Measurements from ENCODE around the gene ZNF445. TPM values are rescaled to one million over a fixed set of nuclear protein-coding genes. Genes with fewer than 3 reads are reported as not detected.
A peak's percentile ranks its signal among the peaks of the same experiment; 100 is the strongest.

Gene ZNF445
- total RNA-seq, 1 experiment from 2014 or later = 19.0 TPM

DNA sequence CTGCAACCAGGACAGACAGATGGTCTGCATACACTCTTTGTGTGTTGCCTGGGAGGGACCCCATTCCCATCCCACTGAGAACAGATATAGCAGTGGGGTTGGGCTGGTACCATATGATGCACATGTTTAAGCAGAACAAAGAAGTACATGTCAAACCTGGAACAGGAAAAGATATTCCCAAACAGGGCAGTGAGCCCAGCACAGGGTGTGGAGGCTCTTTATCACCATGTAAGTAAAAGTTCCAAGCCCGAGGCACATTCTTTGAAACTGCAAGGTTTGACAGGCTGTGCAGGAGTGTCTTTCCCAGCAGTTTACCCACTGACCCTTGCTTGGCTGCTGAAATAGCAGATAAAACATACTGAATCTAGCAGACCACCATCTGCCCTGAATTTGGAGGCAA is 5.3 kb upstream of the ZNF445 start:
- no peak for DNase-seq
- Histone ChIP-seq H3K27me3 (replicated peaks; ENCODE audit: control insufficient read depth, insufficient read depth, low read length) (no peaks in the 10 kb centered on the region), H3K36me3 (ENCODE audit: control insufficient read depth, insufficient read depth, low read length) (no peaks in the 10 kb centered on the region), H3K4me3 (ENCODE audit: low read depth, low read length) (no peak overlapping the region), H3K4me1 (0 out of 2 replicates have a peak, but pooled peaks cover 6% of the 10 kb centered on the region), H3K9me3 (no peaks in the 10 kb centered on the region)
- no TSS peak for BruUV-seq (replicated peaks)
- POLR2A ChIA-PET = no interaction called here
- H3K9me3 Mint-ChIP-seq (ENCODE audit: unreplicated experiment) = no peaks in the 10 kb centered on the region
- intact Hi-C loops (cut with micrococcal nuclease; ENCODE audit: unreplicated experiment) = no loop called here
- no peaks in the 10 kb centered on the region for H3K4me1 Mint-ChIP-seq (ENCODE audit: low read depth, unreplicated experiment)
- peaks cover 3% of the 10 kb centered on the region for H3K36me3 Mint-ChIP-seq (ENCODE audit: insufficient read depth, unreplicated experiment)
- TF ChIP-seq, protein P1, sequence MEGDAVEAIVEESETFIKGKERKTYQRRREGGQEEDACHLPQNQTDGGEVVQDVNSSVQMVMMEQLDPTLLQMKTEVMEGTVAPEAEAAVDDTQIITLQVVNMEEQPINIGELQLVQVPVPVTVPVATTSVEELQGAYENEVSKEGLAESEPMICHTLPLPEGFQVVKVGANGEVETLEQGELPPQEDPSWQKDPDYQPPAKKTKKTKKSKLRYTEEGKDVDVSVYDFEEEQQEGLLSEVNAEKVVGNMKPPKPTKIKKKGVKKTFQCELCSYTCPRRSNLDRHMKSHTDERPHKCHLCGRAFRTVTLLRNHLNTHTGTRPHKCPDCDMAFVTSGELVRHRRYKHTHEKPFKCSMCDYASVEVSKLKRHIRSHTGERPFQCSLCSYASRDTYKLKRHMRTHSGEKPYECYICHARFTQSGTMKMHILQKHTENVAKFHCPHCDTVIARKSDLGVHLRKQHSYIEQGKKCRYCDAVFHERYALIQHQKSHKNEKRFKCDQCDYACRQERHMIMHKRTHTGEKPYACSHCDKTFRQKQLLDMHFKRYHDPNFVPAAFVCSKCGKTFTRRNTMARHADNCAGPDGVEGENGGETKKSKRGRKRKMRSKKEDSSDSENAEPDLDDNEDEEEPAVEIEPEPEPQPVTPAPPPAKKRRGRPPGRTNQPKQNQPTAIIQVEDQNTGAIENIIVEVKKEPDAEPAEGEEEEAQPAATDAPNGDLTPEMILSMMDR (IDR thresholded peaks at IDR 0.05; ENCODE audit: insufficient read depth in 1 of 2, low read depth in 1 of 2, low read length in 1 of 2, severe bottlenecking in 1 of 2, unreplicated experiment in 1 of 2) = no peak
- no peaks in the 10 kb centered on the region for H3K27me3 Mint-ChIP-seq (ENCODE audit: insufficient read depth, unreplicated experiment)
- CTCF ChIA-PET = no interaction called here
- H3K27ac Mint-ChIP-seq (ENCODE audit: unreplicated experiment) = no peak overlapping the region
- H3K4me3 Mint-ChIP-seq (ENCODE audit: unreplicated experiment) = no peak overlapping the region

DNA sequence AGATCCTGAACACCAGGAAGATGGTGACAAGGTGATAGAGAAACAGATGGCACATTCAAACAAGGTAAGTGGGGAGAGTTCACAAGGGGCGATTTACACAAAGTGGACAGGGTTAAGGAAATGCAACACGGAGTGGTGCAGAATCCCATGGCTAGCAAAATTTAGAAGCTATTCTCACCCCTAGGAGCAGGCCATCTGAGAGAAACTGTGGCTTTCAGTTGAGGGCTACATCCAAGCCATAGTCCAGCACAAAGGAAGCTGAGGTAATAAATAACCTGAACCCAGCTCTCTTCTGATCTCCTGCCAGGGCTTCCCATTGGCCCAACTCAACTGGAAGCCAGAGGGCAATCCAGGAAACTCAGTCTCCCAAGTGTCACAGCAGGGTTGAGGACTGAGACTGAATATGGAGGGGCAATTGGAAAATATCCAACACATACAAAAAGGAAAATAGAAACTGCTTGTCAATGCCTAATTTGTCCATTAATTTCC is 1.2 kb upstream of the ZNF445 start:
- DNase-seq = no peak
- no peaks in the 10 kb centered on the region for H3K27me3 Mint-ChIP-seq (ENCODE audit: insufficient read depth, unreplicated experiment)
- peaks cover 6% of the 10 kb centered on the region for H3K4me1 Mint-ChIP-seq (ENCODE audit: low read depth, unreplicated experiment)
- Histone ChIP-seq H3K4me3 (ENCODE audit: low read depth, low read length) (no peak overlapping the region), H3K27me3 (replicated peaks; ENCODE audit: control insufficient read depth, insufficient read depth, low read length) (no peaks in the 10 kb centered on the region), H3K9me3 (no peaks in the 10 kb centered on the region), H3K36me3 (ENCODE audit: control insufficient read depth, insufficient read depth, low read length) (no peaks in the 10 kb centered on the region), H3K4me1 (peaks cover 12% of the 10 kb centered on the region)
- POLR2A ChIA-PET = no interaction called here
- peaks cover 7% of the 10 kb centered on the region for H3K36me3 Mint-ChIP-seq (ENCODE audit: insufficient read depth, unreplicated experiment)
- no peak overlapping the region for H3K27ac Mint-ChIP-seq (ENCODE audit: unreplicated experiment)
- intact Hi-C loops (cut with micrococcal nuclease; ENCODE audit: unreplicated experiment) = no loop called here
- no TSS peak for BruUV-seq (replicated peaks)
- TF ChIP-seq, protein P1 (IDR thresholded peaks at IDR 0.05; ENCODE audit: insufficient read depth in 1 of 2, low read depth in 1 of 2, low read length in 1 of 2, severe bottlenecking in 1 of 2, unreplicated experiment in 1 of 2) = no peak
- H3K9me3 Mint-ChIP-seq (ENCODE audit: unreplicated experiment) = no peaks in the 10 kb centered on the region
- CTCF ChIA-PET = no interaction called here
- peak overlapping the region; percentile 88 for H3K4me3 Mint-ChIP-seq (ENCODE audit: unreplicated experiment)

DNA sequence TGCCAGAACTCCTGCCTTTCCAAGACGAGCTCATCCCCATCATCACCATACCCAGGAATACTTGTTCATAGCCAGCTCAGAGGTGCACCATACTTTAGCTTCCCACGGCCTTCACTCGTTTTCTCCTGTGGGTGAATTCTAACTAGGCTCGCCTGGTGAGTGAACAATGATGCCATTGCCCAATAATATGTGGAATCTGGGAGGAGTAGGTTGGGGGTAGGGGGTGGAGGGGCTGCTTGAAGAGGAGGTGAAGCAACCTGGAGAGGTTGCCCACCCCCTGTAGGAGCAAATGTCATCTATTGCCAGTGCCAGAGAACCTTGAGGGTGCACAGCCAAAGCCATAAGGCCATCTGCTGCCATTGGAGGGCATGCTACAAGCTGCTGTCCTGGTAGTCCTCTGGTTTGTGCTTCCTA is 592 bp upstream of the ZNF445 start:
- Histone ChIP-seq H3K9me3 (no peaks in the 10 kb centered on the region), H3K4me3 (ENCODE audit: low read depth, low read length) (peak overlapping the region; percentile 67), H3K4me1 (peaks cover 12% of the 10 kb centered on the region), H3K27me3 (replicated peaks; ENCODE audit: control insufficient read depth, insufficient read depth, low read length) (no peaks in the 10 kb centered on the region), H3K36me3 (ENCODE audit: control insufficient read depth, insufficient read depth, low read length) (no peaks in the 10 kb centered on the region)
- intact Hi-C loops (cut with micrococcal nuclease; ENCODE audit: unreplicated experiment) = no loop called here
- BruUV-seq (replicated peaks) = no TSS peak
- peaks cover 6% of the 10 kb centered on the region for H3K4me1 Mint-ChIP-seq (ENCODE audit: low read depth, unreplicated experiment)
- DNase-seq = no peak
- ChIA-PET POLR2A (interaction anchor here (0.6 kb wide), 1 partner anchor 140 kb away, joined by 3 read pairs; no protein-coding TSS in a partner anchor), CTCF (no interaction called here)
- H3K36me3 Mint-ChIP-seq (ENCODE audit: insufficient read depth, unreplicated experiment) = peaks cover 7% of the 10 kb centered on the region
- TF ChIP-seq, protein P1 (IDR thresholded peaks at IDR 0.05; ENCODE audit: insufficient read depth in 1 of 2, low read depth in 1 of 2, low read length in 1 of 2, severe bottlenecking in 1 of 2, unreplicated experiment in 1 of 2) = no peak
- no peaks in the 10 kb centered on the region for H3K27me3 Mint-ChIP-seq (ENCODE audit: insufficient read depth, unreplicated experiment)
- no peaks in the 10 kb centered on the region for H3K9me3 Mint-ChIP-seq (ENCODE audit: unreplicated experiment)
- peak overlapping the region; percentile 88 for H3K4me3 Mint-ChIP-seq (ENCODE audit: unreplicated experiment)
- peak overlapping the region; percentile 71 for H3K27ac Mint-ChIP-seq (ENCODE audit: unreplicated experiment)

Data from Caco-2 (cell line).